GM12878 (cell line): ENCODE measurements around the gene CCDC57. TPM values are rescaled to one million over a fixed set of nuclear protein-coding genes. Genes with fewer than 3 reads are reported as not detected.

Experiments used
- ASH2L ChIP-seq: fragments of 300-600, 200-600 bp; sonication (generic); IDR thresholded peaks from 2 replicates; pipeline ENCODE4 v1.6.1; 2017; ENCODE audit warnings: low read depth, mild to moderate bottlenecking, borderline replicate concordance
- BCL3 ChIP-seq: IDR thresholded peaks from 2 replicates; pipeline ENCODE4 v1.6.1; 2011; ENCODE audit warnings: borderline replicate concordance, low read depth, mild to moderate bottlenecking, moderate library complexity, low read length; ENCODE audit not compliant: insufficient read depth, poor library complexity, severe bottlenecking
- CEBPB ChIP-seq, 2 experiments: fragments of 150-350 bp in 1 of 2; IDR thresholded peaks; 2 replicates each; pipeline ENCODE4 v1.6.1; 2012 to 2014; ENCODE audit warnings: low read depth in 2 of 2, low read length in 2 of 2, borderline replicate concordance in 1 of 2, inconsistent platforms in 1 of 2
- CREB1 ChIP-seq: IDR thresholded peaks from 2 replicates; pipeline ENCODE4 v1.6.1; 2012; ENCODE audit warnings: low read depth, mild to moderate bottlenecking, inconsistent platforms
- E4F1 ChIP-seq: fragments of 450-650 bp; IDR thresholded peaks from 2 replicates; pipeline ENCODE4 v1.6.1; 2018; ENCODE audit warnings: borderline replicate concordance, mild to moderate bottlenecking; ENCODE audit not compliant: partially characterized antibody
- KDM1A ChIP-seq: fragments of 200-600 bp; sonication (generic); IDR thresholded peaks from 2 replicates; pipeline ENCODE4 v1.6.1; 2016; ENCODE audit warnings: borderline replicate concordance
- MEF2A ChIP-seq: IDR thresholded peaks from 2 replicates; pipeline ENCODE4 v1.6.1; 2011; ENCODE audit warnings: low read depth, mild to moderate bottlenecking, low read length, moderate library complexity; ENCODE audit not compliant: insufficient read depth
- MTA2 ChIP-seq: fragments of 450-650 bp; IDR thresholded peaks from 2 replicates; pipeline ENCODE4 v1.6.1; 2016; ENCODE audit warnings: low read depth, mild to moderate bottlenecking, moderate library complexity
- NFXL1 ChIP-seq: fragments of 450-650 bp; IDR thresholded peaks from 2 replicates; pipeline ENCODE4 v1.6.1; 2017; ENCODE audit warnings: antibody characterized with exemption, mild to moderate bottlenecking, borderline replicate concordance
- NFYA ChIP-seq: IDR thresholded peaks from 2 replicates; pipeline ENCODE4 v1.6.1; 2011; ENCODE audit warnings: low read depth, mild to moderate bottlenecking, low read length, improper control_type of control experiment, borderline replicate concordance
- NFYB ChIP-seq: IDR thresholded peaks from 2 replicates; pipeline ENCODE4 v1.6.1; 2011; ENCODE audit warnings: low read depth, mild to moderate bottlenecking, low read length, improper control_type of control experiment, moderate library complexity; ENCODE audit not compliant: insufficient read depth
- NR2C2 ChIP-seq: IDR thresholded peaks from 2 replicates; pipeline ENCODE4 v1.6.1; 2011; ENCODE audit warnings: borderline replicate concordance, low read depth; ENCODE audit not compliant: control insufficient read depth, insufficient read length
- POLR2AphosphoS5 ChIP-seq: IDR thresholded peaks from 2 replicates; pipeline ENCODE4 v1.6.1; 2011; ENCODE audit warnings: mild to moderate bottlenecking, low read length, inconsistent platforms
- PRDM15 ChIP-seq: fragments of 450-650 bp; formaldehyde crosslinking; IDR thresholded peaks from 2 replicates; pipeline ENCODE4 v1.4.0; 2020; ENCODE audit warnings: mild to moderate bottlenecking, moderate library complexity
- SIN3A ChIP-seq: IDR thresholded peaks from 2 replicates; pipeline ENCODE4 v1.6.1; 2012; ENCODE audit warnings: low read depth, low read length, improper control_type of control experiment
- SIX5 ChIP-seq: IDR thresholded peaks from 2 replicates; pipeline ENCODE4 v1.6.1; 2011; ENCODE audit warnings: mild to moderate bottlenecking, low read depth, low read length, moderate library complexity; ENCODE audit not compliant: severe bottlenecking
- TBL1XR1 ChIP-seq: IDR thresholded peaks from 2 replicates; pipeline ENCODE4 v1.6.1; 2012; ENCODE audit warnings: low read depth, low read length, improper control_type of control experiment
- TCF3 ChIP-seq: IDR thresholded peaks from 2 replicates; pipeline ENCODE4 v1.6.1; 2012; ENCODE audit warnings: low read depth, mild to moderate bottlenecking, low read length, borderline replicate concordance; ENCODE audit not compliant: insufficient read depth
- WRNIP1 ChIP-seq: IDR thresholded peaks from 2 replicates; pipeline ENCODE4 v1.6.1; 2011; ENCODE audit warnings: low read depth, low read length, improper control_type of control experiment, borderline replicate concordance
- ZBED1 ChIP-seq: IDR thresholded peaks from 2 replicates; pipeline ENCODE4 v1.6.1; 2016; ENCODE audit warnings: borderline replicate concordance
- polyA plus RNA-seq, 11 experiments: library from polyadenylated mRNA; depleted of rRNA in 4 of 11; unstranded in 6 of 11; stranded (reverse) in 5 of 11; fragments of >200 nt; fragmentation: Nextera tagmentation in 4 of 11; fragmentation: Illumina TruSeq in 1 of 11; extraction: Ambion mirVana in 4 of 11; extraction: Trizol in 1 of 11; gene quantifications; 1 replicate in 1 of 11; 2 replicates in 10 of 11; pipeline versions ENCODE4 v1.2.1 to v1.2.3, GENCODE V29; 2011 to 2016; ENCODE audit warnings: inconsistent platforms in 2 of 11, missing spikeins in 2 of 11, low read depth in 1 of 11
- total RNA-seq, 4 experiments: library from RNA; depleted of rRNA in 3 of 4; stranded (reverse); fragments of >200 nt in 3 of 4; fragmentation: Illumina TruSeq in 1 of 4; extraction: Trizol in 1 of 4; gene quantifications; 2 replicates each; pipeline versions ENCODE4 v1.2.1 to v1.2.3, GENCODE V29; 2013 to 2021

CCDC57 gene
- total and polyA plus RNA-seq, 10 of the 15 experiments (the other 5 are each of a cell fraction or from before 2014, with no cell fraction given), result 5.4 to 123 (median 45.8) TPM

- TF ChIP-seq BCL3 (peak; percentile 68), TCF3 (peak; percentile 87), NFYB (peak; percentile 99), SIX5 (no peak), SIN3A (peak; percentile 42; the same call in 1 of the 2 replicates), MTA2 (no peak), NFXL1 (no peak), CEBPB (IDR thresholded peaks at IDR 0.05; ENCODE audit: borderline replicate concordance in 1 of 2, low read depth in 2 of 2, low read length in 2 of 2) (no peak), ASH2L (no peak), KDM1A (no peak), PRDM15 (CRISPR knock-in tag) (no peak), TBL1XR1 (no peak), NR2C2 (no peak), WRNIP1 (no peak), CREB1 (peak; percentile 77), MEF2A (0 out of 2 replicates have a peak, but pooled peaks have one; percentile 24), NFYA (no peak), ZBED1 (no peak), E4F1 (peak; percentile 60), POLR2AphosphoS5 (peak; percentile 90)
These were observed 114.3 kb downstream of the CCDC57 start, which contains the start of gene FASN (continued) for GRCh38 chr17:82098169-82098938.
